Kidney glomerular epithelial cell (primary cell): ENCODE measurements around the gene GAS2L1.
"Not testable (repeated sequence)": the region's sequence is repeated elsewhere in the genome, so short reads cannot be mapped to it uniquely, and the experiment has no call there.

Experiments
- DNase-seq: peaks from one replicate; lab custom pipeline; 2025; lab: John Stamatoyannopoulos, UW

GAS2L1 gene

GRCh38 chr22:29342177-29342576 lies 35.7 kb downstream of the GAS2L1 start:
- no peak for DNase-seq

DNA sequence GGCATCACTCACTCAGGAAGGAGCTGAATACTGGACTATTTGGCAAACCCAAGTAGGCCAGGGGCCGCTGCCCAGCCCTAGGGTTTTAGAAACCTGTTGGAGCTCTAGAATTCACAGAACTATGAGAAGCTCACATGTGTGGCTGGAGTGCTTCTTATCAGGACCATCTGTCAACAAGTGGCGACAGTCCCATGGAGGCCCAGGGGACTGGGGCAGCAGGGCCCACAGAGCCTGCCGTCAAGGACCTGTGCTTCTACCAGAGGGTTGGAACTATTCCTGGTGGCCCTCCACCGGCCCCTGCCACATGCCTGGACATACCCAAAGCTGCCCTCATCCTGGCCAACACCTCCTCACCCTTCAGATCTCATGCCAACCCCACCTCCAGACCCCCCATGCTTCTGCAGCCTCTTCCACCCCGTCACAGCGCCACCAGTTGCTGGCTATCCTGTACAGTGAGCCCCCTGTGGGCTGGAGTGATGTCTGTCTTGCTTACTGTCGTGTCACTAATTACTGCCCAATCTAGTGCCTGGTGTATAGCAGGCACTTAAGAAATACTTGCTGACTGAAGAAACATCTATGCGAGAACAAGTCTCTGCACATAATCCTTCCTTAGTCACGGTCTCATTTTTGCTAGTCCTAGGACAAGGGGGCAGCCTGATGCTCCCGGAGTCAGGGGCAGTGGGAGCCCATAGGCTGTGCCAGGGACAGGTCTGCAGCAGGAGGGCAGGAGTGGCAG lies 36.3 kb downstream of the GAS2L1 start:
- DNase-seq = no peak

GRCh38 chr22:29343313-29343805 lies 36.9 kb downstream of the GAS2L1 start:
- DNase-seq = no peak

GRCh38 chr22:29344137-29344536 lies 37.7 kb downstream of the GAS2L1 start:
- peak; percentile 96 for DNase-seq

- not testable (repeated sequence) for DNase-seq
Measured at GRCh38 chr22:29344889-29345288, 38.4 kb downstream of the GAS2L1 start.

GRCh38 chr22:29345932-29346331 lies 39.5 kb downstream of the GAS2L1 start:
- DNase-seq = no peak

GRCh38 chr22:29346659-29347058 lies 40.2 kb downstream of the GAS2L1 start:
- DNase-seq = no peak

- no peak for DNase-seq
Measured at GRCh38 chr22:29348041-29348440, 41.6 kb downstream of the GAS2L1 start.

DNA sequence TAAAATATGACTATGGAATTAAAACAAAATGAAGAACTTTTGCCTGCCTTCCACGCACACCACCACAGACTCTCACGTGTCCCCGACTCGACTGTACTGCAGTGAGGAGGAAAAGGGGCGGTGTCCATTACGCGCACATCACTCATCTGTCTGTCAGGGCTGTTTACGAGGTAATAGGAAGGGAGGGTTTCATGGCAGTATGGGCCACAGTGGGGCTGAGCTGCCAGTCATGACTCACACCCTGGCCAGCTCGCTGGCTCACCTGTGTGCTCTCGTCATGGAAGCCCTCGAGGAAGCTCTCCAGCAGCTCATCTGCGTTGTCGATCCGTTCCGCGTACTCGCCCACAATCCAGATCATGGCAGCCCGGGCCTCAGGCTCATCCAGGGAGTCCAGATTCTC lies 42.5 kb downstream of the GAS2L1 start:
- DNase-seq = no peak

DNA sequence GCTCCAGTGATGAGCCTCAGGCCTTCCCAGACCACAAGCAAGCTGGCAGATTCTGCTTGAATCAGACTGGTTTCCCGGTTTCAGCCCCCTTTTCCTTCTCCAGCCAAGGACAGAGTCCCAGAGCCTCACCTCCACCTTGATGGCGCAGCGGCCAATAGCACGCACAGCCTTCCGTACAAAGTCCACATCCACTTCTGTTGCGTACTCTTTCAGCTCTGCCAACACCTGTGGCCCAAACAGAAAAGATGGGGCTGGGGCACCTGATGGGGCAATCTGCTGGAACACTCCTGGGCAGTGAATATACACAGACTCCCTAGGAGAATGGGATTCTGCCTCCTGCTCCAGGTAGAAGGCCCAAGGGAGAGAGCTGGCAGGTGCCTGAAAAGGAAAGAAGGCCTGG lies 44.6 kb downstream of the GAS2L1 start:
- DNase-seq = no peak

- DNase-seq = no peak
Measured at GRCh38 chr22:29351891-29352290, 45.4 kb downstream of the GAS2L1 start.

DNA sequence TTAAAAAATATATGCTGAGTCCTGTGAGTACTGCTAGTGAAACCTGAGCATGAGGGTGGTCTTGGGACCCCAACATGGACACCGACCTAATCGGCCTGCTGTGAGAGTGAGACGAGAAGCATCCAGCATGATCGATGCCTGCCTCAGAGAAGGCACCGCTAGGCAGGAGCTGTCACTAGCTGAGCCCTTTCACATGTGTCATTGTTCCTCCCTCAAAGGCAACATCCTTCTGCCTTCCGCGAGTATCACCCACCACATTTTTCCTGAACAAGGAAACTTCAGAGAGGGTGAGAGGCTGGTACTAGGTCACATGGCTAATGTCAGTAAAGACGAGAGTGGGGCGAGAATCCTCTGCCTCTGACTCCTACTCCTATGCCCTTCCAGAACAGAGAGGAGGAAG lies 46.3 kb downstream of the GAS2L1 start:
- DNase-seq = no peak

DNA sequence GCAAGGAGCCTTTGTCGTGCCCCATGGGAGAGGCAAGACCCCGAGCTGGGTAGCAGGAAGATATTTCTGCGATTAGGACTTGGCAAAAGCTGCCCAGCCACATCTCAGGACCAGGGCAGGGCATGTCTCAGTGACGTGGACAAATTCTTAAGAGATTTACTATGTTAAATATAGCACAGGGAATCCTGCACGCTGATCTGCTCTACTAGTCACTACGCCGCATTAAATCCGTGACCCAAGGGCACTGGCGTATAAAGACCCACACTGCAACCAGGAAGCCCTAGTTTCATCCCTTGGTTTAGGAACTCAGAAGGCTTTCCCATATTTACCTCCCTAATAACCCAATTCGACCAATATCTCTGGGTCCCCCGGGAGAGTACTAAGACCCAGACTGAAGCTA lies 46.8 kb downstream of the GAS2L1 start:
- no peak for DNase-seq

- no peak for DNase-seq
Measured at GRCh38 chr22:29353860-29354259, 47.4 kb downstream of the GAS2L1 start.

DNA sequence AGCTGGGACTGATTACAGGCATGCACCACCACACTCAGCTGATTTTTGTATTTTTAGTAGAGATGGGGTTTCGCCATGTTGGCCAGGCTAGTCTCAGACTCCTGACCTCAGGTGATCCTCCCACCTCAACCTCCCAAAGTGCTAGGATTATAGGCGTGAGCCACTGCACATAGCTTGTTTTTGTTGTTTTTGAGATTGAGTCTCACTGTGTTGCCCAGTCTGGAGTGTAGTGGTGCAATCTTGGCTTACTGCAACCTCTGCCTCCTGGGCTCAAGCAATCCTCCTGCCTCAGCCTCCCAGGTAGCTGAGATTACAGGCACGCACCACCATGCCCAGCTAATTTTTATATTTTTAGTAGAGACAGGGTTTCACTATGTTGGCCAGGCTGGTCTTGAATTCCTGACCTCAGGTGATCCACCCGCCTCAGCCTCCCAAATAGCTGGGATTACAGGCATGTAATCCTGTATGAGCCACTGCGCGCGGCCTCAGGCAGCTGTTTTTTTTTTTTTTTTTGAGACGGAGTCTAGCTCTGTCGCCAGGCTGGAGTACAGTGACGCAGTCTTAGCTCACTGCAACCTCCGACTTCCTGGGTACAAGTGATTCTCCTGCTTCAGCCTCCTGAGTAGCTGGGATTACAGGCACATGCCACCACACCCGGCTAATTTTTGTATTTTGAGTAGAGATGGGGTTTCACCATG lies 50.9 kb downstream of the GAS2L1 start:
- not testable (repeated sequence) for DNase-seq

GRCh38 chr22:29359469-29359868 lies 53.0 kb downstream of the GAS2L1 start:
- no peak for DNase-seq
